HG02981 (cell line): Measurements from ENCODE around the gene KCNT1.

ENCODE experiments used
- ATAC-seq: cut with Tn5 transposase; IDR thresholded peaks from one replicate; pipeline ENCODE4 v1.9.1; 2021; ENCODE audit warnings: mild to moderate bottlenecking, moderate library complexity; ENCODE audit not compliant: unreplicated experiment

KCNT1 gene

GRCh38 chr9:135793221-135794056 is 91.5 kb downstream of the KCNT1 start:
- no peak for ATAC-seq

- no peak for ATAC-seq
Observed at GRCh38 chr9:135794057-135794335, 92.0 kb downstream of the KCNT1 start.

- no peak for ATAC-seq
Observed at GRCh38 chr9:135794361-135794885, 92.4 kb downstream of the KCNT1 start.

GRCh38 chr9:135795391-135795790 is 93.4 kb downstream of the KCNT1 start:
- ATAC-seq, result no peak

GRCh38 chr9:135796784-135797485 is 95.0 kb downstream of the KCNT1 start:
- no peak for ATAC-seq

- no peak for ATAC-seq
Observed at GRCh38 chr9:135797507-135798262, 95.7 kb downstream of the KCNT1 start.

- ATAC-seq, result no peak
Observed at GRCh38 chr9:135798263-135798585, 96.2 kb downstream of the KCNT1 start.

GRCh38 chr9:135799261-135799660 is 97.3 kb downstream of the KCNT1 start:
- no peak for ATAC-seq

- ATAC-seq, result no peak
Observed at GRCh38 chr9:135801070-135801469, 99.1 kb downstream of the KCNT1 start.

GRCh38 chr9:135802876-135803419 is 101.0 kb downstream of the KCNT1 start:
- no peak for ATAC-seq

- ATAC-seq, result no peak
Observed at GRCh38 chr9:135803441-135803840, 101.5 kb downstream of the KCNT1 start.

GRCh38 chr9:135804581-135805421 is 102.8 kb downstream of the KCNT1 start:
- no peak for ATAC-seq

GRCh38 chr9:135805422-135806022 is 103.5 kb downstream of the KCNT1 start:
- no peak for ATAC-seq

GRCh38 chr9:135809166-135809565 is 107.2 kb downstream of the KCNT1 start:
- ATAC-seq, result no peak

GRCh38 chr9:135810806-135811575 is 109.0 kb downstream of the KCNT1 start:
- ATAC-seq, result no peak

- ATAC-seq, result no peak
Observed at GRCh38 chr9:135811801-135812200, 109.8 kb downstream of the KCNT1 start.

- no peak for ATAC-seq
Observed at GRCh38 chr9:135812961-135813360, 111.0 kb downstream of the KCNT1 start.

- no peak for ATAC-seq
Observed at GRCh38 chr9:135813671-135814290, 111.8 kb downstream of the KCNT1 start.
